ENCODE data around the gene PREX1.

DNA sequence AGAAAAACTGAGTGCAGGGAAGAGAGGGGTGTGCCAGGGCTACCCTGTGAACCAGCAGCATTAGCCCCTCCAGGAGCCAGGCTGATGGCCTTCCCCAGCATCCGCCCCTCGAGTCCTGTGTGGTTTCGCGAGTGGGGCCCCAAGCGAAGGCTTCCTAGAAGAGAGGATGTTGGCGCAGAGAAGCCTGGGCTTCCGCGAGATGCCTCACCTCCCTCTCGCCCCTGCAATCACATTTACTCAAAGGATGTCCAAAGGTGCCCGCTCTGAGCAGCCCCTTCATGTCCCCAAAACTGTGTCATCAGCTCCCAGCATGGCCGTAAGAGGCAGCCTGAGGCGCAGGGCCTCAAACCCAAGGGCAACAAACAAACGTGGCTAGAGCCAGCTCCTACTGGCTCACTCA lies 111.7 kb downstream of the PREX1 start:
- no peak for TF ChIP-seq POLR2A (IDR thresholded peaks at IDR 0.05; ENCODE audit: extremely low read depth, insufficient read length)
- TF ChIP-seq, protein P1, sequence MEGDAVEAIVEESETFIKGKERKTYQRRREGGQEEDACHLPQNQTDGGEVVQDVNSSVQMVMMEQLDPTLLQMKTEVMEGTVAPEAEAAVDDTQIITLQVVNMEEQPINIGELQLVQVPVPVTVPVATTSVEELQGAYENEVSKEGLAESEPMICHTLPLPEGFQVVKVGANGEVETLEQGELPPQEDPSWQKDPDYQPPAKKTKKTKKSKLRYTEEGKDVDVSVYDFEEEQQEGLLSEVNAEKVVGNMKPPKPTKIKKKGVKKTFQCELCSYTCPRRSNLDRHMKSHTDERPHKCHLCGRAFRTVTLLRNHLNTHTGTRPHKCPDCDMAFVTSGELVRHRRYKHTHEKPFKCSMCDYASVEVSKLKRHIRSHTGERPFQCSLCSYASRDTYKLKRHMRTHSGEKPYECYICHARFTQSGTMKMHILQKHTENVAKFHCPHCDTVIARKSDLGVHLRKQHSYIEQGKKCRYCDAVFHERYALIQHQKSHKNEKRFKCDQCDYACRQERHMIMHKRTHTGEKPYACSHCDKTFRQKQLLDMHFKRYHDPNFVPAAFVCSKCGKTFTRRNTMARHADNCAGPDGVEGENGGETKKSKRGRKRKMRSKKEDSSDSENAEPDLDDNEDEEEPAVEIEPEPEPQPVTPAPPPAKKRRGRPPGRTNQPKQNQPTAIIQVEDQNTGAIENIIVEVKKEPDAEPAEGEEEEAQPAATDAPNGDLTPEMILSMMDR (IDR thresholded peaks at IDR 0.05; ENCODE audit: low read depth, low read length) = no peak
- TF ChIP-seq, protein P2, sequence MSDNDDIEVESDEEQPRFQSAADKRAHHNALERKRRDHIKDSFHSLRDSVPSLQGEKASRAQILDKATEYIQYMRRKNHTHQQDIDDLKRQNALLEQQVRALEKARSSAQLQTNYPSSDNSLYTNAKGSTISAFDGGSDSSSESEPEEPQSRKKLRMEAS (IDR thresholded peaks at IDR 0.05; ENCODE audit: low read depth, low read length) = no peak
